GM12878 (cell line): ENCODE data around the gene SCAP. TPM values are rescaled to one million over a fixed set of nuclear protein-coding genes. Genes with fewer than 3 reads are reported as not detected.
A peak's percentile ranks its signal among the peaks of the same experiment; 100 is the strongest.

Experiments
- CEBPB ChIP-seq, 2 experiments: fragments of 150-350 bp in 1 of 2; IDR thresholded peaks; 2 replicates each; pipeline ENCODE4 v1.6.1; 2012 to 2014; ENCODE audit warnings: low read depth in 2 of 2, low read length in 2 of 2, borderline replicate concordance in 1 of 2, inconsistent platforms in 1 of 2
- CHD1 ChIP-seq: IDR thresholded peaks from 2 replicates; pipeline ENCODE4 v1.6.1; 2012; ENCODE audit warnings: low read depth, low read length, improper control_type of control experiment
- CHD2 ChIP-seq: IDR thresholded peaks from 2 replicates; pipeline ENCODE4 v1.6.1; 2011; ENCODE audit warnings: low read depth, low read length, improper control_type of control experiment, borderline replicate concordance
- CHD4 ChIP-seq: fragments of 200-600 bp; sonication (generic); IDR thresholded peaks from 2 replicates; pipeline ENCODE4 v1.6.1; 2016; ENCODE audit warnings: mild to moderate bottlenecking
- GATAD2B ChIP-seq: fragments of 450-650 bp; conservative IDR thresholded peaks from 2 replicates; pipeline ENCODE4 v1.6.1; 2017; ENCODE audit warnings: low read depth, mild to moderate bottlenecking, moderate library complexity
- HDGF ChIP-seq: fragments of 450-650 bp; IDR thresholded peaks from 2 replicates; pipeline ENCODE4 v1.6.1; 2016; ENCODE audit warnings: antibody characterized with exemption
- IKZF2 ChIP-seq, 2 experiments: fragments of 450-650 bp; IDR thresholded peaks; 2 replicates each; pipeline ENCODE4 v1.6.1; 2017; ENCODE audit warnings: mild to moderate bottlenecking in 2 of 2, moderate library complexity in 2 of 2
- JUNB ChIP-seq: IDR thresholded peaks from 2 replicates; pipeline ENCODE4 v1.6.1; 2016; ENCODE audit warnings: antibody characterized with exemption, mild to moderate bottlenecking
- MEF2A ChIP-seq: IDR thresholded peaks from 2 replicates; pipeline ENCODE4 v1.6.1; 2011; ENCODE audit warnings: low read depth, mild to moderate bottlenecking, low read length, moderate library complexity; ENCODE audit not compliant: insufficient read depth
- NR2F1 ChIP-seq: fragments of 450-650 bp; conservative IDR thresholded peaks from 2 replicates; pipeline ENCODE4 v1.6.1; 2017; ENCODE audit warnings: mild to moderate bottlenecking
- PAX8 ChIP-seq: fragments of 450-650 bp; IDR thresholded peaks from 2 replicates; pipeline ENCODE4 v1.6.1; 2017; ENCODE audit warnings: mild to moderate bottlenecking, moderate library complexity
- POLR2A ChIP-seq: IDR thresholded peaks from 2 replicates; pipeline ENCODE4 v1.6.1; 2011; ENCODE audit warnings: low read depth, mild to moderate bottlenecking, low read length
- POLR2AphosphoS2 ChIP-seq: IDR thresholded peaks from 2 replicates; pipeline ENCODE4 v1.6.1; 2011; ENCODE audit warnings: low read depth, mild to moderate bottlenecking, low read length, improper control_type of control experiment, moderate library complexity
- POU2F2 ChIP-seq: IDR thresholded peaks from 3 replicates; pipeline ENCODE4 v1.6.1; 2011; ENCODE audit warnings: low read depth, mild to moderate bottlenecking, low read length, borderline replicate concordance
- RELB ChIP-seq: fragments of 450-650 bp; IDR thresholded peaks from 2 replicates; pipeline ENCODE4 v1.6.1; 2017; ENCODE audit warnings: low read depth, mild to moderate bottlenecking, moderate library complexity
- RUNX3 ChIP-seq: IDR thresholded peaks from 2 replicates; pipeline ENCODE4 v1.6.1; 2012; ENCODE audit warnings: low read length, inconsistent platforms
- SMAD1 ChIP-seq: fragments of 450-650 bp; IDR thresholded peaks from 2 replicates; pipeline ENCODE4 v1.6.1; 2018; ENCODE audit warnings: mild to moderate bottlenecking, low read depth; ENCODE audit not compliant: partially characterized antibody
- SUZ12 ChIP-seq: fragments of 200-600 bp; sonication (generic); IDR thresholded peaks from one replicate; pipeline ENCODE4 v1.6.1; 2018; ENCODE audit warnings: antibody characterized with exemption, mild to moderate bottlenecking; ENCODE audit not compliant: unreplicated experiment
- TARDBP ChIP-seq: IDR thresholded peaks from 2 replicates; pipeline ENCODE4 v1.6.1; 2016; ENCODE audit warnings: borderline replicate concordance
- TCF7 ChIP-seq: IDR thresholded peaks from 2 replicates; pipeline ENCODE4 v1.6.1; 2014; ENCODE audit warnings: antibody characterized with exemption, borderline replicate concordance
- polyA plus RNA-seq, 11 experiments: library from polyadenylated mRNA; depleted of rRNA in 4 of 11; unstranded in 6 of 11; stranded (reverse) in 5 of 11; fragments of >200 nt; fragmentation: Nextera tagmentation in 4 of 11; fragmentation: Illumina TruSeq in 1 of 11; extraction: Ambion mirVana in 4 of 11; extraction: Trizol in 1 of 11; gene quantifications; 1 replicate in 1 of 11; 2 replicates in 10 of 11; pipeline versions ENCODE4 v1.2.1 to v1.2.3, GENCODE V29; 2011 to 2016; ENCODE audit warnings: inconsistent platforms in 2 of 11, missing spikeins in 2 of 11, low read depth in 1 of 11
- total RNA-seq, 4 experiments: library from RNA; depleted of rRNA in 3 of 4; stranded (reverse); fragments of >200 nt in 3 of 4; fragmentation: Illumina TruSeq in 1 of 4; extraction: Trizol in 1 of 4; gene quantifications; 2 replicates each; pipeline versions ENCODE4 v1.2.1 to v1.2.3, GENCODE V29; 2013 to 2021
- TF ChIP-seq, protein P1 (sequence below): IDR thresholded peaks from 2 replicates; pipeline ENCODE4 v1.6.1; 2011; ENCODE audit warnings: borderline replicate concordance, low read depth, mild to moderate bottlenecking, moderate library complexity, low read length; ENCODE audit not compliant: insufficient read depth, poor library complexity, severe bottlenecking
- TF ChIP-seq, protein P2 (sequence below): fragments of 450-650 bp; conservative IDR thresholded peaks from 2 replicates; pipeline ENCODE4 v1.6.1; 2017; ENCODE audit warnings: mild to moderate bottlenecking, moderate library complexity
- TF ChIP-seq, protein P3 (sequence below): fragments of 450-650 bp; IDR thresholded peaks from 2 replicates; pipeline ENCODE4 v1.6.1; 2017; ENCODE audit warnings: mild to moderate bottlenecking, moderate library complexity

Gene SCAP
- total and polyA plus RNA-seq, 10 of the 15 experiments (the other 5 are each of a cell fraction or from before 2014, with no cell fraction given), result 1.5 to 64.1 (median 27.9) TPM

- TF ChIP-seq PAX8, result no peak
- TF ChIP-seq TCF7, result no peak
- TF ChIP-seq GATAD2B, result peak; percentile 99
- peak; percentile 28; the same call in 1 of the 2 replicates for TF ChIP-seq TARDBP
- TF ChIP-seq, protein P1, sequence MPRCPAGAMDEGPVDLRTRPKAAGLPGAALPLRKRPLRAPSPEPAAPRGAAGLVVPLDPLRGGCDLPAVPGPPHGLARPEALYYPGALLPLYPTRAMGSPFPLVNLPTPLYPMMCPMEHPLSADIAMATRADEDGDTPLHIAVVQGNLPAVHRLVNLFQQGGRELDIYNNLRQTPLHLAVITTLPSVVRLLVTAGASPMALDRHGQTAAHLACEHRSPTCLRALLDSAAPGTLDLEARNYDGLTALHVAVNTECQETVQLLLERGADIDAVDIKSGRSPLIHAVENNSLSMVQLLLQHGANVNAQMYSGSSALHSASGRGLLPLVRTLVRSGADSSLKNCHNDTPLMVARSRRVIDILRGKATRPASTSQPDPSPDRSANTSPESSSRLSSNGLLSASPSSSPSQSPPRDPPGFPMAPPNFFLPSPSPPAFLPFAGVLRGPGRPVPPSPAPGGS, result no peak
- no peak; the same call in 1 of the 2 replicates for TF ChIP-seq RUNX3
- TF ChIP-seq MEF2A, result no peak
- TF ChIP-seq POU2F2, result no peak
- no peak for TF ChIP-seq SUZ12
- TF ChIP-seq CEBPB (IDR thresholded peaks at IDR 0.05; ENCODE audit: borderline replicate concordance in 1 of 2, low read depth in 2 of 2, low read length in 2 of 2), result no peak
- TF ChIP-seq SMAD1, result no peak
- no peak for TF ChIP-seq RELB
- TF ChIP-seq POLR2AphosphoS2, result no peak
- peak; percentile 50; the same call in 1 of the 2 replicates for TF ChIP-seq HDGF
- TF ChIP-seq CHD4, result no peak
- TF ChIP-seq NR2F1, result peak; percentile 100
- TF ChIP-seq, protein P2, sequence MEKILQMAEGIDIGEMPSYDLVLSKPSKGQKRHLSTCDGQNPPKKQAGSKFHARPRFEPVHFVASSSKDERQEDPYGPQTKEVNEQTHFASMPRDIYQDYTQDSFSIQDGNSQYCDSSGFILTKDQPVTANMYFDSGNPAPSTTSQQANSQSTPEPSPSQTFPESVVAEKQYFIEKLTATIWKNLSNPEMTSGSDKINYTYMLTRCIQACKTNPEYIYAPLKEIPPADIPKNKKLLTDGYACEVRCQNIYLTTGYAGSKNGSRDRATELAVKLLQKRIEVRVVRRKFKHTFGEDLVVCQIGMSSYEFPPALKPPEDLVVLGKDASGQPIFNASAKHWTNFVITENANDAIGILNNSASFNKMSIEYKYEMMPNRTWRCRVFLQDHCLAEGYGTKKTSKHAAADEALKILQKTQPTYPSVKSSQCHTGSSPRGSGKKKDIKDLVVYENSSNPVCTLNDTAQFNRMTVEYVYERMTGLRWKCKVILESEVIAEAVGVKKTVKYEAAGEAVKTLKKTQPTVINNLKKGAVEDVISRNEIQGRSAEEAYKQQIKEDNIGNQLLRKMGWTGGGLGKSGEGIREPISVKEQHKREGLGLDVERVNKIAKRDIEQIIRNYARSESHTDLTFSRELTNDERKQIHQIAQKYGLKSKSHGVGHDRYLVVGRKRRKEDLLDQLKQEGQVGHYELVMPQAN, result peak; percentile 97
- TF ChIP-seq, protein P3, sequence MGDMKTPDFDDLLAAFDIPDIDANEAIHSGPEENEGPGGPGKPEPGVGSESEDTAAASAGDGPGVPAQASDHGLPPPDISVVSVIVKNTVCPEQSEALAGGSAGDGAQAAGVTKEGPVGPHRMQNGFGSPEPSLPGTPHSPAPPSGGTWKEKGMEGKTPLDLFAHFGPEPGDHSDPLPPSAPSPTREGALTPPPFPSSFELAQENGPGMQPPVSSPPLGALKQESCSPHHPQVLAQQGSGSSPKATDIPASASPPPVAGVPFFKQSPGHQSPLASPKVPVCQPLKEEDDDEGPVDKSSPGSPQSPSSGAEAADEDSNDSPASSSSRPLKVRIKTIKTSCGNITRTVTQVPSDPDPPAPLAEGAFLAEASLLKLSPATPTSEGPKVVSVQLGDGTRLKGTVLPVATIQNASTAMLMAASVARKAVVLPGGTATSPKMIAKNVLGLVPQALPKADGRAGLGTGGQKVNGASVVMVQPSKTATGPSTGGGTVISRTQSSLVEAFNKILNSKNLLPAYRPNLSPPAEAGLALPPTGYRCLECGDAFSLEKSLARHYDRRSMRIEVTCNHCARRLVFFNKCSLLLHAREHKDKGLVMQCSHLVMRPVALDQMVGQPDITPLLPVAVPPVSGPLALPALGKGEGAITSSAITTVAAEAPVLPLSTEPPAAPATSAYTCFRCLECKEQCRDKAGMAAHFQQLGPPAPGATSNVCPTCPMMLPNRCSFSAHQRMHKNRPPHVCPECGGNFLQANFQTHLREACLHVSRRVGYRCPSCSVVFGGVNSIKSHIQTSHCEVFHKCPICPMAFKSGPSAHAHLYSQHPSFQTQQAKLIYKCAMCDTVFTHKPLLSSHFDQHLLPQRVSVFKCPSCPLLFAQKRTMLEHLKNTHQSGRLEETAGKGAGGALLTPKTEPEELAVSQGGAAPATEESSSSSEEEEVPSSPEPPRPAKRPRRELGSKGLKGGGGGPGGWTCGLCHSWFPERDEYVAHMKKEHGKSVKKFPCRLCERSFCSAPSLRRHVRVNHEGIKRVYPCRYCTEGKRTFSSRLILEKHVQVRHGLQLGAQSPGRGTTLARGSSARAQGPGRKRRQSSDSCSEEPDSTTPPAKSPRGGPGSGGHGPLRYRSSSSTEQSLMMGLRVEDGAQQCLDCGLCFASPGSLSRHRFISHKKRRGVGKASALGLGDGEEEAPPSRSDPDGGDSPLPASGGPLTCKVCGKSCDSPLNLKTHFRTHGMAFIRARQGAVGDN, result peak; percentile 98
- peak; percentile 75 for TF ChIP-seq POLR2A
- no peak for TF ChIP-seq IKZF2 (IDR thresholded peaks at IDR 0.05)
- TF ChIP-seq JUNB, result no peak
- no peak for TF ChIP-seq CHD1
- peak; percentile 82 for TF ChIP-seq CHD2
Observed at GRCh38 chr3:47475570-47476329, at the start of gene SCAP (continued).
